AG04450 (cell line): ENCODE data around the gene TACC3. TPM values are rescaled to one million over a fixed set of nuclear protein-coding genes. Genes with fewer than 3 reads are reported as not detected.

Source experiments
- CTCF ChIA-PET: fragments of 300-600, 350-600 bp; formaldehyde crosslinking; extraction: SDS; loops from one replicate; lab custom pipeline; 2022; ENCODE audit warnings: antibody characterized with exemption, inconsistent platforms; lab: Charles Lee
- POLR2A ChIA-PET: fragments of 350-600 bp; formaldehyde crosslinking; extraction: SDS; loops from one replicate; lab custom pipeline; 2021; ENCODE audit warnings: antibody characterized with exemption, inconsistent platforms; lab: Yijun Ruan, JAX
- DNase-seq: peaks from one replicate; pipeline ENCODE4 v3.0.0-alpha.2; 2011; ENCODE audit warnings: low read depth, low spot score
- H3K27ac ChIP-seq: one replicate; pipeline ENCODE4 v1.5.1; 2012; ENCODE audit warnings: low read depth, low read length, control low read depth
- H3K27me3 ChIP-seq: one replicate; pipeline ENCODE4 v1.6.0; 2012; ENCODE audit warnings: low read length; ENCODE audit not compliant: control insufficient read depth, insufficient read depth
- H3K4me3 ChIP-seq: 2 replicates; pipeline ENCODE4 v1.5.1; 2011; ENCODE audit warnings: mild to moderate bottlenecking, low read depth, low read length, control low read depth
- H3K9me3 ChIP-seq: 2 replicates; pipeline ENCODE4 v1.5.1; 2012; ENCODE audit warnings: low read length; ENCODE audit not compliant: control insufficient read depth, insufficient read depth
- polyA plus RNA-seq: library from polyadenylated mRNA; depleted of rRNA; stranded (reverse); fragments of >200 nt; gene quantifications from 2 replicates; pipeline ENCODE4 v1.2.3, GENCODE V29; 2011; rRNA removed
- small RNA-seq: library from RNA; depleted of rRNA; stranded (forward); fragments of <200 nt; gene quantifications from one replicate; pipeline ENCODE3, GENCODE V24; 2012; ENCODE audit warnings: low read depth; ENCODE audit not compliant: insufficient read length
- TF ChIP-seq, protein P1 (sequence below): IDR thresholded peaks from 2 replicates; pipeline ENCODE4 v1.5.1; 2011; ENCODE audit warnings: low read depth, low read length, control low read depth, inconsistent platforms

The TACC3 gene
- polyA plus RNA-seq, 1 experiment = 8.5 TPM

DNA sequence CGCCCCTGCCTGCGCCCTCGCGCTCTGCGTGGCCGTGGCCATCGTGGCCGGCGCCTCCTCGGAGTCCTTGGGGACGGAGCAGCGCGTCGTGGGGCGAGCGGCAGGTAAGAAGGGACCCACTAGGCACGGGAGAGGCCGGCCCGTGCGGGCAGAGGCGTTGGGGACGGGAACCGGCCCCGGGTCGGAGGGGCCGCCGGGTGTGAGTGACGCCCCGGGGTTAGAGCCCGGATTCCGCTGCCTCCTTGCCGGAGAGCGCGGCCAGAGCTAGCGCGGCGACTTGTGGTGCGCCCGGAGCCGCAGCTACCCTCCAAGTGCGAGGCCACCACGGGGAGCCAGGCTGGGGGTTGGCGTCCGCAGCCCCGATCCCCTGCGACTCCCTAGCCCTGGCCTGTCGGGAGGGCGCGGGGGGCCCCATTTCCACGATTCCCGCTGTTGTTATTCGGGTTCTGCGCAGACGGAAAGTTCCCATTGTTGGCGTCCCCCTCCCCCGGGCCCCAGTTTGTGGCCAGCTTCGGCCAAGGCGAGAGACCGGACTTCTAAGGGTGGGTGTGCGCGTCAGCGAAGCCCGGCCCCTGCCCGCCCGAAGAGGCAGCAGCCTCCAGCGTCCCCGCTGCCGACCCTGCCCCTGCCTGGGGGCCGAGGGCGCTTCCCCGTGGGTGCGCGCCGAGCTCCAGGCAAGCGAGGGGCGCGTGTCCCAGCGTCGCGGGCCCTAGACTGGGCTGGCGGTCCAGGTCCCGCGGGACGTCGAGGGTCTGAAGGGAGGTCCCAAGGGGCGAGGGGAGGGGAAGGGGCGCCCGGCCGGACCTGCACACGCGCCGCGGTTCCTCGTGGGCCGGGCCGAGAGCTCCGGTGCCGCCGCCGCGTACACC lies 72.9 kb downstream of the TACC3 start:
- CTCF ChIA-PET = interaction anchor here (0.9 to 1.6 kb wide), 2 partner anchors 17 to 106 kb away, joined by 3 to 4 read pairs; no protein-coding TSS in a partner anchor
- Histone ChIP-seq H3K9me3 (peaks cover 5% of the 10 kb centered on the region; the same call in 1 of the 2 replicates), H3K27ac (no peak overlapping the region), H3K27me3 (peaks cover 46% of the 10 kb centered on the region), H3K4me3 (peak overlapping the region; percentile 13; the same call in 1 of the 2 replicates)
- TF ChIP-seq, protein P1, sequence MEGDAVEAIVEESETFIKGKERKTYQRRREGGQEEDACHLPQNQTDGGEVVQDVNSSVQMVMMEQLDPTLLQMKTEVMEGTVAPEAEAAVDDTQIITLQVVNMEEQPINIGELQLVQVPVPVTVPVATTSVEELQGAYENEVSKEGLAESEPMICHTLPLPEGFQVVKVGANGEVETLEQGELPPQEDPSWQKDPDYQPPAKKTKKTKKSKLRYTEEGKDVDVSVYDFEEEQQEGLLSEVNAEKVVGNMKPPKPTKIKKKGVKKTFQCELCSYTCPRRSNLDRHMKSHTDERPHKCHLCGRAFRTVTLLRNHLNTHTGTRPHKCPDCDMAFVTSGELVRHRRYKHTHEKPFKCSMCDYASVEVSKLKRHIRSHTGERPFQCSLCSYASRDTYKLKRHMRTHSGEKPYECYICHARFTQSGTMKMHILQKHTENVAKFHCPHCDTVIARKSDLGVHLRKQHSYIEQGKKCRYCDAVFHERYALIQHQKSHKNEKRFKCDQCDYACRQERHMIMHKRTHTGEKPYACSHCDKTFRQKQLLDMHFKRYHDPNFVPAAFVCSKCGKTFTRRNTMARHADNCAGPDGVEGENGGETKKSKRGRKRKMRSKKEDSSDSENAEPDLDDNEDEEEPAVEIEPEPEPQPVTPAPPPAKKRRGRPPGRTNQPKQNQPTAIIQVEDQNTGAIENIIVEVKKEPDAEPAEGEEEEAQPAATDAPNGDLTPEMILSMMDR = no peak
- no peak for DNase-seq
- POLR2A ChIA-PET = interaction anchor here (0.9 kb wide), 1 partner anchor 26 kb away, joined by 3 read pairs; no protein-coding TSS in a partner anchor

Small RNA genes within 50 kb of the gene (small RNA-seq; reads per million reads assigned to genes)
- not detected for gene RF00019

Other genes starting within 250 kb of the TACC3 start
- 1.1 TPM in 2 replicates for gene FAM53A, start 37.2 kb upstream of the TACC3 start, polyA plus RNA-seq
- 56.3 and 72.0 TPM in 2 replicates for gene SLBP, start 9.2 kb upstream of the TACC3 start, polyA plus RNA-seq
- 13.1 and 20.8 TPM in 2 replicates for gene TMEM129, start 198 bp upstream of the TACC3 start, polyA plus RNA-seq
- 0.06 and 0.21 TPM in 2 replicates for gene FGFR3, start 71.8 kb downstream of the TACC3 start, polyA plus RNA-seq
- gene LETM1, start 134.6 kb downstream of the TACC3 start, polyA plus RNA-seq = 11.9 and 15.2 TPM in 2 replicates
- 23.7 and 26.4 TPM in 2 replicates for gene NSD2, start 149.9 kb downstream of the TACC3 start, polyA plus RNA-seq